ENCODE measurements around the gene SPACA9. TPM values are rescaled to one million over a fixed set of nuclear protein-coding genes. Genes with fewer than 3 reads are reported as not detected.

SPACA9 gene
- polyA plus RNA-seq, 2 of the 4 experiments (the other 2 are of a cell fraction): 3.1 to 3.6 TPM

DNA sequence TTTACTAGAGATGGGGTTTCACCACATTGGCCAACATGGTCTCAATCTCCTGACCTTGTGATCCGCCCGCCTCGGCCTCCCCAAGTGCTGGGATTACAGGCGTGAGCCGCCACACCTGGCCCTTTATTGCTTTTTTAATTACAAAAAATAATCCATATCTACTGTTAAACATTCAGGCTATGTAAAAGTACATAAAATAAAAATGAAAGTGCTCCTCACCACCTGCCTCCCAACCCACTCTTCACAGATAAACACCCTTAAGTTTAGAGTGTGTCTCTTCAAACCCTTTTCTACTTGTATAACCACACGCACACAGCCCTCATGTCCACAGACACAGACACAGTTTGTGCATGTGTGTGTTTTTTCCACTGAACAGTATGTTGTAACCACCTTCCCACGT is 49.0 kb downstream of the SPACA9 start:
- no peak for DNase-seq (ENCODE audit: low read depth in 1 of 2, low spot score in 1 of 2)
- Histone ChIP-seq H3K4me1 (no peaks in the 10 kb centered on the region), H3K4me2 (no peak overlapping the region), H3K4me3 (no peak overlapping the region), H3K9me3 (no peaks in the 10 kb centered on the region), H3K27ac (no peak overlapping the region)
- ATAC-seq: no peak
- 93% methylated on average over 7 of the region's 7 CpGs for WGBS (ENCODE audit: missing lambda C conversion rate)
- CTCF ChIA-PET: interaction anchor here (0.7 to 2.8 kb wide), 2 partner anchors 26 to 332 kb away, joined by 3 to 12 read pairs; no protein-coding TSS in a partner anchor
- POLR2A ChIA-PET: no interaction called here
- TF ChIP-seq HOXB13 (CRISPR knock-in tag; IDR thresholded peaks at IDR 0.05; ENCODE audit: low read depth): no peak
- TF ChIP-seq CBX2 (IDR thresholded peaks at IDR 0.05; ENCODE audit: borderline replicate concordance, low read depth): no peak
- TF ChIP-seq JUN (IDR thresholded peaks at IDR 0.05): no peak
- TF ChIP-seq SREBF2 (IDR thresholded peaks at IDR 0.05): no peak
- TF ChIP-seq ZC3H11A (IDR thresholded peaks at IDR 0.05): no peak
- TF ChIP-seq RNF2 (IDR thresholded peaks at IDR 0.05; ENCODE audit: borderline replicate concordance, low read depth): no peak
- no peak for TF ChIP-seq CHD2 (IDR thresholded peaks at IDR 0.05; ENCODE audit: low read length, partially characterized antibody)
- no peak for TF ChIP-seq POLR2AphosphoS2 (conservative IDR thresholded peaks at IDR 0.05; ENCODE audit: low read length)
- no peak for FAIRE-seq

DNA sequence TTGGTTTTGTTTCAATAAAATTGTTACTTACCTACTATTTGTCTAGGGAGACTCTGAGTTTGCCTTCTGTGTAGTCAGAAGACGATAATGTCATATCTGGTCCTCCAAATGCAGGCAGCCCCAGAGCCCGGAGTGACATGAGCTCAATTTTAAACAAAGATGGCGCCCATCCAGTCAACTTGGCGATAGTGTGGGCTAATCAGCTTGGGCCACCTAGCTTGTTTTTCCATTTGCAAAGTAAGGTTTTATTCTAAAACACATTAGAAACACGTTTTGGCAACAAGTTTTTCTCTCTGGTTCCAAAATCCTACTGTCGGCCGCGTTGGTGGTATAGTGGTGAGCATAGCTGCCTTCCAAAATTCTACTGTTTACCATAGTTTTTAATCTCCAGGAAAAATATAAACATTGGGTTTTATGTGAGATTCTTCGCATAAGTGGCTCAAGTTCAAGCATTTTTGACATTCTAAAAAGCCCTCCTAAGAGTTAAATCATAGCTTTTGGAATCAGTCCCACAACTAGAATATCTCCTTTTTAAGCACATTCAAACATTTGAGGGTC is 52.6 kb downstream of the SPACA9 start:
- H3K4me2 ChIP-seq: no peak overlapping the region

DNA sequence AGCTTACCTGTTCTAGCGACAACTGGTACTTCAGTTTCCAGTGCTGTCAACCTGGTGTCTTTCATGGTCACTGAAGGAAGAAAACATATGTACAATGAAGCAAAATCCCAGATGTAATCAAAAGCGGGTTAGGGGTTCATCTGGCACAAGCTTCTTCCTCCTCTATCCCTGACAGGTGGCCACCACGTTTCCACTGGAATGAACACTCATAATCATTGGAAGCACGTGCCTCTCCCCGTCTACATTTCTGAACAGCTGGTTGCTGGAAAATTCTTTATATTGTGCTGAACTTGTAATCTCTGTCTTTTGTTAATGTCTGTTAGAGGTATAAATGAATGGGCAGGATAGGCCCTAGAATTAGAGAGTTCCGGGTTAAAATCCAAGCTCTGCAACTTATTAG is 56.3 kb downstream of the SPACA9 start:
- FAIRE-seq (no peak), DNase-seq (ENCODE audit: low read depth in 1 of 2, low spot score in 1 of 2) (no peak), ATAC-seq (no peak)
- Histone ChIP-seq H3K4me1 (peaks cover 5% of the 10 kb centered on the region; the same call in 1 of the 3 replicates), H3K9me3 (no peaks in the 10 kb centered on the region), H3K27ac (no peak overlapping the region), H3K4me2 (no peak overlapping the region), H3K4me3 (no peak overlapping the region)
- POLR2A ChIA-PET: interaction anchor here (2.1 kb wide), 1 partner anchor 10 kb away, joined by 10 read pairs; no protein-coding TSS in a partner anchor
- CTCF ChIA-PET: interaction anchor here (0.8 to 3.9 kb wide), 7 partner anchors 9 to 213 kb away, joined by 3 to 17 read pairs (median 4); partner anchors contain the start of gene TSC1
- TF ChIP-seq RAD21 (conservative IDR thresholded peaks at IDR 0.05 in 1 of 2, IDR thresholded peaks at IDR 0.05 in 1 of 2): no peak
- TF ChIP-seq HOXA7 (CRISPR knock-in tag; IDR thresholded peaks at IDR 0.05): no peak
- TF ChIP-seq SMC3 (IDR thresholded peaks at IDR 0.05): no peak
- TF ChIP-seq ZFP36 (IDR thresholded peaks at IDR 0.05; ENCODE audit: borderline replicate concordance, partially characterized antibody): no peak
- TF ChIP-seq, protein P1, sequence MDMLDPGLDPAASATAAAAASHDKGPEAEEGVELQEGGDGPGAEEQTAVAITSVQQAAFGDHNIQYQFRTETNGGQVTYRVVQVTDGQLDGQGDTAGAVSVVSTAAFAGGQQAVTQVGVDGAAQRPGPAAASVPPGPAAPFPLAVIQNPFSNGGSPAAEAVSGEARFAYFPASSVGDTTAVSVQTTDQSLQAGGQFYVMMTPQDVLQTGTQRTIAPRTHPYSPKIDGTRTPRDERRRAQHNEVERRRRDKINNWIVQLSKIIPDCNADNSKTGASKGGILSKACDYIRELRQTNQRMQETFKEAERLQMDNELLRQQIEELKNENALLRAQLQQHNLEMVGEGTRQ (IDR thresholded peaks at IDR 0.05): no peak
- TF ChIP-seq POLR2A (IDR thresholded peaks at IDR 0.05; ENCODE audit: low read length): no peak
- no peak for TF ChIP-seq GATA3 (IDR thresholded peaks at IDR 0.05; ENCODE audit: borderline replicate concordance)
- no peak for TF ChIP-seq EP300 (IDR thresholded peaks at IDR 0.05)
- no peak for TF ChIP-seq NR3C1 (IDR thresholded peaks at IDR 0.05)
- TF ChIP-seq KDM5A (IDR thresholded peaks at IDR 0.05): no peak
- TF ChIP-seq ESRRA (IDR thresholded peaks at IDR 0.05; ENCODE audit: borderline replicate concordance, low read length): no peak
- TF ChIP-seq FOSB (CRISPR knock-in tag; IDR thresholded peaks at IDR 0.05): no peak
- no peak for TF ChIP-seq EHMT2 (IDR thresholded peaks at IDR 0.05; ENCODE audit: low read depth)
- WGBS (ENCODE audit: missing lambda C conversion rate): 91% methylated on average over 6 of the region's 6 CpGs

More for the DNA sequence above, 52.6 kb downstream of the SPACA9 start:
- no peaks in the 10 kb centered on the region for H3K4me1 ChIP-seq
- 87% methylated on average over 9 of the region's 9 CpGs for WGBS (ENCODE audit: missing lambda C conversion rate)
- no peaks in the 10 kb centered on the region for H3K9me3 ChIP-seq
- FAIRE-seq (no peak), DNase-seq (ENCODE audit: low read depth in 1 of 2, low spot score in 1 of 2) (no peak), ATAC-seq (no peak)
- H3K27ac ChIP-seq: no peak overlapping the region
- CTCF ChIA-PET: interaction anchor here (0.7 to 1.1 kb wide), 3 partner anchors 14 to 48 kb away, joined by 3 to 4 read pairs (median 3); partner anchors contain the start of gene TSC1
- POLR2A ChIA-PET: no interaction called here
- TF ChIP-seq, protein P2, sequence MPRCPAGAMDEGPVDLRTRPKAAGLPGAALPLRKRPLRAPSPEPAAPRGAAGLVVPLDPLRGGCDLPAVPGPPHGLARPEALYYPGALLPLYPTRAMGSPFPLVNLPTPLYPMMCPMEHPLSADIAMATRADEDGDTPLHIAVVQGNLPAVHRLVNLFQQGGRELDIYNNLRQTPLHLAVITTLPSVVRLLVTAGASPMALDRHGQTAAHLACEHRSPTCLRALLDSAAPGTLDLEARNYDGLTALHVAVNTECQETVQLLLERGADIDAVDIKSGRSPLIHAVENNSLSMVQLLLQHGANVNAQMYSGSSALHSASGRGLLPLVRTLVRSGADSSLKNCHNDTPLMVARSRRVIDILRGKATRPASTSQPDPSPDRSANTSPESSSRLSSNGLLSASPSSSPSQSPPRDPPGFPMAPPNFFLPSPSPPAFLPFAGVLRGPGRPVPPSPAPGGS (IDR thresholded peaks at IDR 0.05): no peak
- TF ChIP-seq SMC3 (IDR thresholded peaks at IDR 0.05): no peak
- TF ChIP-seq, protein P3, sequence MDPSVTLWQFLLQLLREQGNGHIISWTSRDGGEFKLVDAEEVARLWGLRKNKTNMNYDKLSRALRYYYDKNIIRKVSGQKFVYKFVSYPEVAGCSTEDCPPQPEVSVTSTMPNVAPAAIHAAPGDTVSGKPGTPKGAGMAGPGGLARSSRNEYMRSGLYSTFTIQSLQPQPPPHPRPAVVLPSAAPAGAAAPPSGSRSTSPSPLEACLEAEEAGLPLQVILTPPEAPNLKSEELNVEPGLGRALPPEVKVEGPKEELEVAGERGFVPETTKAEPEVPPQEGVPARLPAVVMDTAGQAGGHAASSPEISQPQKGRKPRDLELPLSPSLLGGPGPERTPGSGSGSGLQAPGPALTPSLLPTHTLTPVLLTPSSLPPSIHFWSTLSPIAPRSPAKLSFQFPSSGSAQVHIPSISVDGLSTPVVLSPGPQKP (IDR thresholded peaks at IDR 0.05; ENCODE audit: low read depth, low read length): no peak
- H3K4me3 ChIP-seq: no peak overlapping the region
